Measurements from ENCODE around the gene PTGR1.
A peak's percentile ranks its signal among the peaks of the same experiment; 100 is the strongest.

PTGR1 gene

DNA sequence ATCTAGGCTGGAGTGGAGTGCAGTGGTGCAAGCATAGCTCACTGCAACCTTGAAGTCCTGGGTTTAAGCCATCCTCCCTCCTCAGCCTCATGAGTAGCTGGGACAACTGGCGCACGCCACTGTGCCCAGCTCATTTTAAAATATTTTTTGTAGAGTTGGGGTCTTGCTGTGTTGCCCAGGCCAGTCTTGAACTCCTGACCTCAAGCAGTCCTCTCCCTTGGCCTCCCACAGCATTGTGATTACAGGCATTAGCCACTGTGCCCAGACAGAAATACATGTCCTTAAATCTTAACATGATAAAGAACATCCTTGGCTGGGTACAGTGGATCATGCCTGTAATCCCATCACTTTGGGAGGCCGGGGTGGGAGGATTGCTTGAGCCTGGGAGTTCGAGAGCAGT, 67.7 kb downstream of the PTGR1 start:
- DNase-seq: no peak

- DNase-seq: no peak
These were observed 69.7 kb downstream of the PTGR1 start for GRCh38 chr9:111529787-111530186.

DNA sequence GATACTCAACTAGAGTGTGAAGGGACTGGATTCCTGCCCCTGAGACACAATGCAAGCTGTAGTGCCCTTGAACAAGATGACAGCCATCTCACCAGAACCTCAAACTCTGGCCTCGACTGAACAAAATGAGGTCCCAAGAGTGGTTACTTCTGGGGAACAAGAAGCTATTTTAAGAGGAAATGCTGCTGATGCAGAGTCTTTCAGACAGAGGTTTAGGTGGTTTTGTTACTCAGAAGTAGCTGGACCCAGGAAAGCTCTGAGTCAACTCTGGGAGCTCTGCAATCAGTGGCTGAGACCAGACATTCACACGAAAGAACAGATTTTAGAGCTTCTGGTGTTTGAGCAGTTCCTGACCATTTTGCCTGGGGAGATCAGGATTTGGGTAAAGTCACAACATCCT, 72.1 kb downstream of the PTGR1 start:
- no peak for DNase-seq

GRCh38 chr9:111525056-111525977, 74.1 kb downstream of the PTGR1 start, which contains the start of gene ZNF483:
ZNF483 (plus strand) TSS chr9:111525179; CDS start chr9:111527396, 2,217 bp downstream.
- peak; percentile 88 for DNase-seq

DNA sequence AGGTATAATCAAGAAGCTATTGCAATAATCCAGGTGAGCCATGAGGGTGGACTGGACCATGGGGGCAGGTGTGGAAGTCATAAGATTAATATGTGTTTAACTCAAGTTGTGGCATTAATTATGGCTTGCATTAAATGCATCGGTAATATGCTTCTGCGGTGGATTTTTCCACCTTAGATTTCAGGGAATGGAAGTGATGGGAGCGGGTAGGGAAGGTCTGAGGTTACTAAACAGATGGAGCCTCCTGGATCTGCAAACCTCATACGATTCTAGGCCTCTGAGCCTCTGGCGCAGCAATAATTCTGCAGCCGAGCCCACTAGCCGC, 74.8 kb downstream of the PTGR1 start:
- DNase-seq: no peak

- DNase-seq: no peak
These were observed 83.4 kb downstream of the PTGR1 start for GRCh38 chr9:111516061-111516465.

DNA sequence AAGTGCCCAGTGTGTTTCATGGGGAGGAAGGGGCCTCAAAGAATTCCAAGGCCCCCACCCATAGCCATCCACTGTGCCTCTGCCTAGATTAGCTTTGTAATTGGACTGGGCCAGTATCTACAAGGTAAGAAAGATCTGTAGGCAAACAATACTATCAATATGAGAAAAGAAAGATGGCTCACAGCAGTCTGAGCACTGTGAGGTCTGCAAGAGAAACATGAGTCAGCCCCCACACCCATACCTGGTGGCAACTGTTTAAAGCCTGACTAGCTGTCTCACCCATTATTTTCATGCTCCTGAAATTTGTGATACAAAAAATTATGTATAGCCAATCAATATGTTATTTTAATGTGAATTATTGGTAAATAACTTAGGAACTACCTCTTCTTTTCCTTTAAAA, 84.5 kb downstream of the PTGR1 start:
- no peak for DNase-seq
